Measurements from ENCODE around the gene MMD. TPM values are rescaled to one million over a fixed set of nuclear protein-coding genes. Genes with fewer than 3 reads are reported as not detected.
A peak's percentile ranks its signal among the peaks of the same experiment; 100 is the strongest.

MMD gene
- total and polyA plus RNA-seq, 9 of the 15 experiments (the other 6 are each of a cell fraction or from before 2014, with no cell fraction given), result 3.1 to 18.9 (median 10.7) TPM

DNA sequence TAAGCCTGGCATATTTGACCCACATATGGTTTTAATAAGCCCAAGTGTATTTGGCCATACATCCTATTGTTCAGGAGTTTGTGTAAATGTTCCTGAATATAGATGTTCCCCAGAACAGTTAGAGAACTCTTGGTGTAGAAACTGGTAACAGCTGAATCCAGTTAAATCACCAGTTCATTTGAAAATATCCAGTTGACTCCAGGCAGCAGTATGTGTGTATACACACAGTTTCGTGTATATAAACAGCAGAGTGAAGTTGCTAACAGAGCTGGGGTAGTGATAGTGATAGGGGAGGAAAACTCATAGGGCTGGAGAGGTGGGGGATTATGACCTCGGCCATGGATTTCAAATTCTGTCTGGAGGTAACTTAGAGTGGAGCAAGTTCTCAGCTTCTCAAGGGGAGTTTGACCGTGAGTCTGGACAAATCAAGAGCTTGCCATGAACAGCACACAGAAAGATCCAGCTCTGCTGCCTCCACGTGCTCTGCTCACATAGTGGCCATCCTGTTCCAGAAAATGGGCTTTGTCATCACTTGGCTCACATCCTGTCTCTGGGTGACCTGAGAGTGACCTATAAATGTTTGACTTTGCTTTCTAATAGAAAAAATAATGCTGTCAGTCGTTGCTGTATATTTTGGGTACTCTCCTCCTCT is 30.6 kb upstream of the MMD start:
- in situ Hi-C loops (cut with MboI) (no loop called here), intact Hi-C loops (cut with micrococcal nuclease) (loop anchor here (10.0 kb wide), 1 partner anchor 283 kb away; no protein-coding TSS in a partner anchor)
- Histone ChIP-seq H3K27me3 (ENCODE audit: control insufficient read depth in 2 of 2, insufficient read depth in 2 of 2, low read length in 2 of 2) (no peaks in the 10 kb centered on the region), H3K36me3 (ENCODE audit: control insufficient read depth, insufficient read depth, low read length) (no peaks in the 10 kb centered on the region), H3K79me2 (ENCODE audit: control insufficient read depth, insufficient read depth, low read length) (no peaks in the 10 kb centered on the region), H3K9me3 (replicated peaks; ENCODE audit: control insufficient read depth, insufficient read depth, low read depth, low read length) (no peaks in the 10 kb centered on the region), H3K4me1 (replicated peaks in 1 of 2; ENCODE audit: control insufficient read depth in 2 of 2, insufficient read depth in 2 of 2, low read length in 2 of 2) (peaks cover 18 to 55% of the 10 kb centered on the region in 2 experiments), H3K4me3 (no peak overlapping the region), H3K27ac (ENCODE audit: extremely low read depth, low read depth, low read length) (peak overlapping the region; percentile 70), H2AFZ (ENCODE audit: low read depth, low read length) (peak overlapping the region; percentile 88), H3K9ac (ENCODE audit: insufficient read depth in 1 of 2, low read depth in 2 of 2, low read length in 2 of 2) (peak overlapping the region; percentile 2 to 56; a peak in 3 of 4 replicates), H3K9me1 (ENCODE audit: control insufficient read depth, insufficient read depth, low read length) (no peaks in the 10 kb centered on the region), H3K4me2 (ENCODE audit: insufficient read depth, low read length) (0 out of 2 replicates have a peak overlapping the region, but pooled peaks have one; percentile 6), H4K20me1 (replicated peaks; ENCODE audit: control insufficient read depth, insufficient read depth, low read length) (no peaks in the 10 kb centered on the region)
- 9% methylated on average over 4 of the region's 5 CpGs for WGBS (ENCODE audit: insufficient coverage, low coverage, missing lambda C conversion rate)
- FAIRE-seq (peak; percentile 54), DNase-seq (ENCODE audit: extremely low read depth in 1 of 4, low spot score in 3 of 4) (peak in 2 of 4 experiments; percentile 34 to 71), ATAC-seq (peak; percentile 68)
- ChIA-PET POLR2A (interaction anchor here (0.6 to 1.2 kb wide), 3 partner anchors 10 to 27 kb away, joined by 3 to 5 read pairs (median 3); no protein-coding TSS in a partner anchor), CTCF (ENCODE audit: low intra/inter-chr PET ratio) (no interaction called here)
- BruUV-seq (replicated peaks), result no TSS peak
- TF ChIP-seq ZNF445 (CRISPR knock-in tag; IDR thresholded peaks at IDR 0.05; ENCODE audit: low read depth) (no peak), SRSF9 (IDR thresholded peaks at IDR 0.05; ENCODE audit: borderline replicate concordance, low read depth, low read length) (no peak), C11orf30 (IDR thresholded peaks at IDR 0.05; ENCODE audit: low read depth) (no peak), TAF7 (tag; IDR thresholded peaks at IDR 0.05) (no peak), ZNF740 (CRISPR knock-in tag; IDR thresholded peaks at IDR 0.05) (no peak), ZNF740 (tag; IDR thresholded peaks at IDR 0.05) (0 out of 4 replicates have a peak, but pooled peaks of 1 of the 2 experiments have one; percentile 38), ZNF311 (CRISPR knock-in tag; IDR thresholded peaks at IDR 0.05) (peak; percentile 73; the same call in 1 of the 2 replicates), KLF13 (tag; IDR thresholded peaks at IDR 0.05; ENCODE audit: borderline replicate concordance, low read depth) (no peak), SNIP1 (IDR thresholded peaks at IDR 0.05; ENCODE audit: low read depth) (no peak), L3MBTL2 (IDR thresholded peaks at IDR 0.05) (peak; percentile 88), PKNOX1 (IDR thresholded peaks at IDR 0.05) (no peak), CAMTA2 (CRISPR knock-in tag; conservative IDR thresholded peaks at IDR 0.05) (no peak), TAF1 (IDR thresholded peaks at IDR 0.05; ENCODE audit: control insufficient read depth, extremely low read depth, insufficient read depth, low read length, severe bottlenecking) (no peak), ARID1B (IDR thresholded peaks at IDR 0.05) (no peak)
- TF ChIP-seq, protein P1, sequence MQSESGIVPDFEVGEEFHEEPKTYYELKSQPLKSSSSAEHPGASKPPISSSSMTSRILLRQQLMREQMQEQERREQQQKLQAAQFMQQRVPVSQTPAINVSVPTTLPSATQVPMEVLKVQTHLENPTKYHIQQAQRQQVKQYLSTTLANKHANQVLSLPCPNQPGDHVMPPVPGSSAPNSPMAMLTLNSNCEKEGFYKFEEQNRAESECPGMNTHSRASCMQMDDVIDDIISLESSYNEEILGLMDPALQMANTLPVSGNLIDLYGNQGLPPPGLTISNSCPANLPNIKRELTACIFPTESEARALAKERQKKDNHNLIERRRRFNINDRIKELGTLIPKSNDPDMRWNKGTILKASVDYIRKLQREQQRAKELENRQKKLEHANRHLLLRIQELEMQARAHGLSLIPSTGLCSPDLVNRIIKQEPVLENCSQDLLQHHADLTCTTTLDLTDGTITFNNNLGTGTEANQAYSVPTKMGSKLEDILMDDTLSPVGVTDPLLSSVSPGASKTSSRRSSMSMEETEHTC (IDR thresholded peaks at IDR 0.05), result no peak
- TF ChIP-seq, protein P2, sequence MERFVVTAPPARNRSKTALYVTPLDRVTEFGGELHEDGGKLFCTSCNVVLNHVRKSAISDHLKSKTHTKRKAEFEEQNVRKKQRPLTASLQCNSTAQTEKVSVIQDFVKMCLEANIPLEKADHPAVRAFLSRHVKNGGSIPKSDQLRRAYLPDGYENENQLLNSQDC (CRISPR knock-in tag; IDR thresholded peaks at IDR 0.05), result no peak

All from K562 (cell line).